Breast epithelium (tissue), 3 donors: ENCODE data around the gene FATE1.

Experiments
- CTCF ChIP-seq, 3 donors: fragments of 450-650 bp; IDR thresholded peaks; one replicate each; pipeline ENCODE4 v1.5.1; 2016 to 2017; ENCODE audit warnings: antibody characterized with exemption in 3 of 3, mild to moderate bottlenecking in 3 of 3, moderate library complexity in 3 of 3
- POLR2A ChIP-seq: fragments of 450-650 bp; IDR thresholded peaks from one replicate; pipeline ENCODE4 v1.6.1; 2016; ENCODE audit warnings: antibody characterized with exemption, mild to moderate bottlenecking, moderate library complexity
- POLR2AphosphoS5 ChIP-seq, 3 donors: sonication (generic); formaldehyde crosslinking; IDR thresholded peaks; one replicate each; pipeline ENCODE4 v1.6.1; 2017; ENCODE audit warnings: antibody characterized with exemption in 3 of 3

- TF ChIP-seq CTCF (IDR thresholded peaks at IDR 0.05) (no peak), POLR2A (no peak), POLR2AphosphoS5 (IDR thresholded peaks at IDR 0.05) (no peak)
Observed at GRCh38 chrX:151771726-151772125, 55.9 kb downstream of the FATE1 start.
